ENCODE results near the gene TGM4.
"Not testable (repeated sequence)": the region's sequence is repeated elsewhere in the genome, so short reads cannot be mapped to it uniquely, and the experiment has no call there.

The TGM4 gene

DNA sequence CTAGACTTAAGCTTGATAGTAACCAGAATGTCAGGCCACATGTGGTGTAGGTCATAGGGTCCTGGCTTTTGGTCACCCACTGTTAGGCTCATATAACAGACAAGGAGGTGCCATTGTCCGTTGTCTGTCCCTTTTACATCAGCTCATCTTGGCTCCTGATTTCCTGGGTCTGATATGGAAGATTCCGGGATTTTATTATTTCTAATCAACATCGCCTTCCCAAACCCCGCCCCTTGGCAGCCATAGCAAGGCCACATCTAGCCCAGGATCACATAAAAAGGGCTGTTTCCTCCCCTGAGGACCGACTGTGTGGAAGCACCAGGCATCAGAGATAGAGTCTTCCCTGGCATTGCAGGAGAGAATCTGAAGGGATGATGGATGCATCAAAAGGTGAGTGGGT lies at the start of gene TGM4:
TGM4 (plus strand) TSS at position 301 of the 400 bp plus-strand sequence; CDS start at position 372, 71 bp downstream.
- DNase-seq = no peak

DNA sequence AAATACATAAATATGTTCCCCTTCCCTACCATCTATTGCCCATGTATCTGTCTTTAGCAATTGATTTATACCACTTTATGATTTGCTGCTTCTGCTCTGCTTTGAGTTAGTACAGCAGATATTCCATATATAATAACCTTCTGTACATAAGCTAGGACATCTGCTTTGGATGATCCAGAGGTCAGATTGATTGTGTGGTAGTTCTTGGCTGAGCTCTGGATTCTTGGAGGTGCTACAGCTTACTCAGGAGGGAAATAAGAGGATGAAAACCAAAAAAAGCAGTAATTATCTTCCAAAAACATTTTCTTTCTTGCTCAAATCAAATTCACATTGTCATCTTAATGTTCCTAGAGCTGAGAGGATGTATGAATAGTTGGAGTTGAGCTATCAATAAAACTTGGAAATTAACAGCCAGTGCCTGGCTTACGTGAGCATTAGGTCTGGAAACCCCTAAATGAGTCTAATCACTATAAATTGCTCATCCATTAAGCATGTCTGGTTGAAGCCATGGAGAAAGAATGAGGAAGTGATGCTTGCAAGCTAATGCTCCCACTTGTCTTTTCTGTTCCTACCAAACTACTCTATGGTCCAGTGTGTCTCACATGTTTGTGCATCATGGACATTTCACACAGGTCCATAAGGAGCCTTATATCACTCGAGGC lies 49.0 kb upstream of the TGM4 start:
- DNase-seq = no peak

- no peak for DNase-seq
Observed at GRCh38 chr3:44827196-44827595, 47.2 kb upstream of the TGM4 start.

DNA sequence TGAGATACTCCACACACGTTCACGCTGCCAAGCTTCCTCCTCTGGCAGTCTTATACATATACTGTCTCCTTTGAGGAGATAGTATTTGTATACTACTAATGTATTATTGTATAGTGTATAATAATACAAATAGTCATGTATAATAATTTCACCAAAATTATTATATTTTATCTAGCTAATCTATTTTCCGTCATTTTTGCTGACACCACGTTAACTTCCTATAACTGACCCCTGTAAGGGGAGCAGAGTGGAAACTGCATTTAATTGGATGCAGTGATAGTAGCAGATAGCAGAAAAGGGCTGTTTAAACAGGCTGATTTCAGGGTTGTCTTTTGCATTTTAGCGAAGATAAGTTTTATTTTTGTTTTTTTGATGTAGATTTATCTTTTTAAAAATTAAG lies 43.2 kb upstream of the TGM4 start:
- no peak for DNase-seq

- no peak for DNase-seq
Observed at GRCh38 chr3:44832032-44832431, 42.4 kb upstream of the TGM4 start.

DNA sequence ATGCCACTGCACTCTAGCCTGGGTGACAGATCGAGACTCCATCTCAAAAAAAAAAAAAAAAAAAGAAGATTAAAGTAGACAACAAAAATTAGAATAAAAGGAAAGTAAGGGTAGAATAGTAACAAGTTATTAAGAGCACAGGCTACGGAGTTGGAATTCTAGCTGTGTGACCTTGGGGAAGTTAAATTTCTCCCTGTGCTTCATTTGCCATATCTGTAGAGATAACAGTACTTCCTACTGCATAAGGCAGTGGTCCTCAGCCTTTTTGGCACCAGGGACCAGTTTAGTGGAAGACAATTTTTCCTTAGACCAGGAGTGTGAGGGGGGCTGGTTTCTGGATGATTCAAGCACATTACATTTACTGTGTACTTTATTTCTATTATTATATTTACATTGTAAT lies 41.4 kb upstream of the TGM4 start:
- DNase-seq = no peak

DNA sequence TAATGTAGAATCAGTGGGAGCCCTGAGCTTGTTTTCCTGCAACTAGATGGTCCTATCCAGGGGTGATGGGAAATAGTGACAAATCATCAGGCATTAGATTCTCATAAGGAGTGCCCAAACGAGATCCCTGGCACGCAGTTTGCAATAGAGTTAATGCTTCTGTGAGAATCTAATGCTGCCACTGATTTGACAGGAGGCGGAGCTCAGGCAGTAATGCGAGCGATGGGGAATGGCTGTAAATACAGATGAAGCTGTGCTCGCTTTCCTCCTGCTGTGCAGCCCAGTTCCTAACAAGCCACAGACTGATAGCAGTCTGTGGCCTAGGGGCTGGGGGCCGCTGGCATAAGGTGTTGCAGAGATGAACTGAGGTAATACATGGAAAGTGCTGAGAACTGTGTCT lies 41.0 kb upstream of the TGM4 start:
- no peak for DNase-seq

DNA sequence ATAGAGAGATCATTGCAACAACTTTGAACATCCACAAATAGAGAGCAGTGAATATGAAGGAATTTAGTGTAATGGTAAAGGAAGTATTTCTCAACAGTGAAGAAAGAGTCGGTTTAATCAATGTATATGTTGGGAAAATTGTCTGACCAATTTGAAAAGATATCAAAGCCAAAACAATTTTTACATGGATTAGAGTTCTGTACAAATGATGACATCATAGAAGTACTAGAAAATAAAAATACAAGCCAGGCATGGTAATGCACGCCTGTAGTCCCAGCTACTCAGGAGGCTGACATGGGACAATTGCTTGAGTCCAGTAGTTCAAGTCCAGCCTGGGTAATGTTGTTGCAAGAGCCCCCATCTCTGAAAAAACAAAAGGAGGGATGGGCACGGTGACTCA lies 38.7 kb upstream of the TGM4 start:
- DNase-seq = no peak

- no peak for DNase-seq
Observed at GRCh38 chr3:44842376-44842775, 32.0 kb upstream of the TGM4 start.

GRCh38 chr3:44845528-44846520 lies 28.6 kb upstream of the TGM4 start:
- no peak for DNase-seq

GRCh38 chr3:44848634-44849033 lies 25.8 kb upstream of the TGM4 start:
- no peak for DNase-seq

GRCh38 chr3:44856663-44857062 lies 17.7 kb upstream of the TGM4 start:
- DNase-seq = not testable (repeated sequence)

GRCh38 chr3:44860117-44860516 lies 14.3 kb upstream of the TGM4 start:
- no peak for DNase-seq

- DNase-seq = peak; percentile 82 to 83
Observed at GRCh38 chr3:44861412-44862225, 12.8 kb upstream of the TGM4 start, which contains the start of gene TMEM42. TMEM42 (plus strand) TSS chr3:44861912; CDS start chr3:44861925, 13 bp downstream.

DNA sequence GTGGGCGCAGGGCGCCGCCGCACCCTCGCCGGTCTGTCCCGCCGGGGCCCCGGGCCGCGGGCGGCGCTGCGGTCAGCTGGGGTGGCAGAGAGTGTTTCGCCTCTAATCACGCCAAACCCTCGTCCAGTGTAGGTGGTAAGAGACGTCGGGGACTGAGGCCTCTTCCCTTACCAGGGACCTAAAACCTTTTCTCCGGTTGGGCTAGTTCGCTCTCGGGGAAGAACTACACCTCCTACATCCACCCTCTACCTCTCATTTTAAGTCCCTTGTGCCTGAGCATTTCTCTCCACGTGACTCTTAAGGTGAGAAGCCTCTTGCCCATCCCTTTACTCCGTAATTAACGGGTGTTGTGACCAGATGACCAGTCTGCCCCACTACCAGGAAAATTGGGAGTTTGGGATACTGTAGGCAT lies 12.2 kb upstream of the TGM4 start:
- DNase-seq = peak in 1 of 2 experiments; percentile 5

DNA sequence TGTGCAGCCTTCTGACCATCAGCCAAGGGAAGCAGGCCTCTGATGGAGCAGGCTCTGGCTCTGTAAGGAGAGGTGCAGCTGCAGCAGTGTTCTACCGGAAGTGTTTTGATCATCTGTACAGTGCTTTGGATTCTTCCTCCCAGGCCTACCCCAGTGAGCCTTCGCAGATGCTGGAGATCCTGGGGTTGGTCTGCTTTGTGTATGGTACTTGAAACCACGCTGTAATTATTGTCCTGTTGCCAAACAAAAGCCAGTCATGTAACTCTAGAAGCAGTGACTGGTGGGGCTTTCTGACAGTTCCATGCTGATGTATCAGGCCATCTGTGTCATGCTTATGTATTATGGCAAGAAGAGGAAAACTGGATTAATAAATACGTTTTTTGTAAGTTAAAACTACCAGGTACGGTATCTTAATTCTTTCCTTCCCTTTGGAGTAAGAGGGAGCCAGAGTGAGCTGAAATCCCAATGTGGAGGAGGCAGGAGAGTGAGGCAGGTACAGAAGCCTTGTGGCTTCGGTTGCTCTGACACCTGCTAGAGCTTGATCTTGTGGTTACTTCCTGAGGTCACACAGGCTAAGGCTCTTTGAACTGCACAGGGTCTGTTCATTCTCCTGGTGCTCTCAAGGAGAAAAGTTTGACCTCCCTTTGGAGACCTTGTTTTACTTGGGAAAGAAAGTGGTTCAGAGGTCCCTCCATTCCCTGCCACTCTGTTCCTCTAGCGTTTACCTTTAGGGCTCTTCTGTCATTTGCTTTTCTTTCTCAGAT lies 9.0 kb upstream of the TGM4 start:
- DNase-seq = no peak

DNA sequence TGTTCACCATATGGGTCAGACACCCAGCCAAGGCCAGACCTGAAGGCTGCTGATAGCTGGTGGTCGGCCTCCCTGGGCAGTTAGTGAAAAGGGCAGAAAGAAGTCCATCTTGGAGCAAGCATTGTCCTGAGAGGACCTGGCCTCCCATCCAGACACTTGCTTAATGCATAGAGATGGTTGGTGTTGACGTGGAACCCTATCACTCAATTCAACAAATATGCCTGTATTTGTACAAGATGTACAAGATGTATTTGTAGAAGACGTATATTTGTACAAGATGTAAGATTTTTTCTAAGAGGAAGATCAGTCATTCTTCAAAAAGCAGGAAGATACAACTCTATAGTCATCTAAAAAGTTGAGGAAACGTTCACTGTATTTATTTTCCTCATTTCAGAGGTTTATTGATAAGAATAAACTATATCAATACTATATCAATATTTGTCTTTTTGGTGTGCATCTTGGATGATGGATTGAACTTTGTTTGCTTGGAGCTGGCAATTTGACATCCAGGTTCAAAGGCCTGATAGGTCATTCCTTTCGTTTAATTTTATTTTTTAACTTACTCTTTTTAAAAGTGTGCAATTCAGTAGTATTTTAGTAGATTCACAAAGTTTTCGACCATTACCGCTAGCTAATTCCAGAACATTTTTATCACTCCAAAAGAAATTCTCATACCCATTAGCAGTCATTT lies 6.8 kb upstream of the TGM4 start:
- no peak for DNase-seq

DNA sequence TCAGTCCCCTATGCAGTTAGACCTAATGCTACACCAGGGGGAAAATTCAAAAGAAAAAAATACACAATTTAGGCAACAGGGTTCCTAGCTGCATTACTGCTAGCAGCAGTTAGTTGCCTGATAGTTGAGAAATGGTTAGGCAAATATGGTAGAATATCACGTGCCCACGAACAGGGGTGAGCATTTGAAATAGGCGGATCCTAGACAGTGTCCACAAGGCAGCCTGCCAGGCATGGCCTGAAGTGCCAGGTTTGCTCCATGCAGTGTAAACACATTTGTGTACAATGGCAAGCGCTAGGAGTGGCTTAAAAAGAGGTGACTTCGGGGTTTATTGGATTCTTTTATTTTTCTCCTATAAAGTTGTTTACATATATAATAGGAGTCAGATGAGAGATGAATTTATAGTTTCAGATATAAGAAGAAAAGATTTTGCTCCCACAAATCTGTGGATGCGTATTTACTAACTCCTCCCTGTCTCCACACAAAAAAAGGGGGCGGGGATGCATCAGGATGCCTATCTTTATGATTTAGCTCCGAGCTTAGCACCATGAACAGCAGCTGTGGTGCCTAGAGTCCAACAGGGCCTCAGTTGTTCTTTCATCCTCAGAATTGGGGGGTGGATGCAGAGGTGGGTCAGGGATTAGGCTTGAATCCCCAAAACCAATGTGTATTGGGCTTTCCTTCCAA lies 3.9 kb upstream of the TGM4 start:
- no peak for DNase-seq

DNA sequence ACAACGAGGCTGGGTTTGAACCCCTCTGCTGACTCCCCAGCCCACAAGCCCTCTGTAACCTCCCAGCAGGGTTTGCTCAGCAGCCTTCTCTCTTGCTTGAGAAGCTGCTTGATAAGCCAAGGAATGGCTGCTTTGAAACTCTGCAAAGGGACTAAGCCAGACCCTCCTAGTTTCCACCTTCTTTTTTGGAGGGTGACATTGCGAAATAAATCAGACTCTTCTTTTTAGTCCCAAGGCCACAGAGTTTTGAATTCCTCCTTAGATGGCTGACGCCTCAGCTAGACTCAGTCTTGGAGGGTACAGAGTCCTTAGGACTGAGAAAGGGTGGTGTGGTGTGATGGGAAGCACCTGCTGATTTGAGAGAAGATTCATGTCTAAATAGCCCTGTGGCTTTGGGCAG lies 1.2 kb downstream of the TGM4 start:
- DNase-seq = no peak

GRCh38 chr3:44877333-44877732 lies 2.9 kb downstream of the TGM4 start:
- DNase-seq = no peak

DNA sequence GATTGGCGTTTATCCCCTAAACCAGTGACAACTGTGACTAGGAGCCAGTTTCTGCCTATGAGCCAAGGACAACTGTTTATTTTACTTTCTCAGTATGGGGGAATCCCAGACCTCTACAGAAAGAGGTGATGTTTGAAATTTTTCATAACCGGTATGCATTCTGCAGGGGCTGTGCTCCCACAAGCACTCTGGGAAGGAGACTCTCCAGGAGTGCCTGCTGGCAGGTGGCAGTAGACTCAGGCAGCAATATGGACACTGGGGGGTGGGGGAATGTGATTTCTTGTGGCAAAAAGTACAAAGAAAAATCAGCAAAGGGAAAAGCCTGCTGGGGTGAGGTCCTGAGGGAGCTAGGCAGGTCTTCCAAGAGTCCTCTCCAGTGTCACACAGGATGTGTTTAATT lies 5.9 kb downstream of the TGM4 start:
- DNase-seq = no peak

Measured in activated CD4-positive, alpha-beta T cell treated with anti-CD3 and anti-CD28 coated beads, Interleukin-2, amount 50 U/mL, for 4 hours (primary cell).